Naive thymus-derived CD4-positive, alpha-beta T cell (primary cell): ENCODE results near the gene OSBPL5. TPM values are rescaled to one million over a fixed set of nuclear protein-coding genes. Genes with fewer than 3 reads are reported as not detected.

Experiments
- ATAC-seq: fragments of 150-1000 bp; cut with Tn5 transposase; 2 replicates; pipeline ENCODE4 v1.10.0; 2021; ENCODE audit warnings: mild to moderate bottlenecking, moderate library complexity
- CTCF ChIA-PET: fragments of 350-600 bp; sonication (Branson Sonifier 250); formaldehyde crosslinking; loops from one replicate; lab custom pipeline; 2021; ENCODE audit warnings: antibody characterized with exemption; lab: Charles Lee
- POLR2A ChIA-PET: fragments of 350-600 bp; sonication (Branson Sonifier 250); formaldehyde crosslinking; loops from one replicate; lab custom pipeline; 2021; ENCODE audit warnings: antibody characterized with exemption, inconsistent platforms; lab: Charles Lee
- DNase-seq, 9 donors: peaks; one replicate each; pipeline versions ENCODE4 v3.0.0 to v3.0.0-alpha.2; 2020 to 2022; ENCODE audit warnings: mixed read lengths in 1 of 9
- H3K27ac ChIP-seq: one replicate; pipeline ENCODE4 v1.7.0; 2013; ENCODE audit warnings: mild to moderate bottlenecking, low read depth, low read length, moderate library complexity
- H3K27me3 ChIP-seq, 2 donors: one replicate each; pipeline ENCODE4 v1.7.0; 2013; ENCODE audit warnings: low read length in 2 of 2, mild to moderate bottlenecking in 2 of 2, moderate library complexity in 2 of 2; ENCODE audit not compliant: control insufficient read depth in 2 of 2, insufficient read depth in 2 of 2
- H3K36me3 ChIP-seq, 3 experiments: 1 replicate in 2 of 3; 2 replicates in 1 of 3; pipeline ENCODE4 v1.7.0; 2013; ENCODE audit warnings: low read length in 3 of 3, mild to moderate bottlenecking in 3 of 3, moderate library complexity in 1 of 3; ENCODE audit not compliant: insufficient read depth in 3 of 3, control insufficient read depth in 2 of 3
- H3K4me1 ChIP-seq, 2 donors: one replicate each; pipeline ENCODE4 v1.7.0; 2013; ENCODE audit warnings: low read length in 2 of 2, mild to moderate bottlenecking in 2 of 2, moderate library complexity in 1 of 2; ENCODE audit not compliant: control insufficient read depth in 2 of 2, insufficient read depth in 2 of 2
- H3K4me3 ChIP-seq: 2 replicates; pipeline ENCODE4 v1.7.0; 2013; ENCODE audit warnings: mild to moderate bottlenecking, low read length
- H3K9me3 ChIP-seq, 3 experiments: 1 replicate in 2 of 3; 2 replicates in 1 of 3; pipeline ENCODE4 v1.7.0; 2013; ENCODE audit warnings: low read length in 3 of 3; ENCODE audit not compliant: control insufficient read depth in 2 of 3
- H3K27ac Mint-ChIP-seq, 9 donors: one replicate each; pipeline ENCODE4 v1.8.0; 2020 to 2022; ENCODE audit warnings: mixed read lengths in 9 of 9, mild to moderate bottlenecking in 8 of 9, moderate library complexity in 5 of 9, inconsistent platforms in 2 of 9
- H3K27me3 Mint-ChIP-seq, 5 donors: one replicate each; pipeline ENCODE4 v1.8.0; 2021 to 2022; ENCODE audit warnings: mixed read lengths in 5 of 5, mild to moderate bottlenecking in 1 of 5
- H3K36me3 Mint-ChIP-seq, 5 donors: one replicate each; pipeline ENCODE4 v1.8.0; 2020 to 2022; ENCODE audit warnings: mixed read lengths in 5 of 5, mild to moderate bottlenecking in 3 of 5, inconsistent platforms in 1 of 5
- H3K4me1 Mint-ChIP-seq, 7 donors: one replicate each; pipeline ENCODE4 v1.8.0; 2020 to 2022; ENCODE audit warnings: mixed read lengths in 7 of 7, mild to moderate bottlenecking in 3 of 7, inconsistent platforms in 1 of 7
- H3K4me3 Mint-ChIP-seq, 10 donors: one replicate each; pipeline ENCODE4 v1.8.0; 2020 to 2022; ENCODE audit warnings: mild to moderate bottlenecking in 10 of 10, mixed read lengths in 10 of 10, moderate library complexity in 6 of 10, inconsistent platforms in 2 of 10
- H3K9me3 Mint-ChIP-seq, 11 donors: one replicate each; pipeline ENCODE4 v1.8.0; 2020 to 2022; ENCODE audit warnings: mixed read lengths in 11 of 11, mild to moderate bottlenecking in 4 of 11, inconsistent platforms in 1 of 11, moderate library complexity in 1 of 11
- intact Hi-C, 2 donors: fragments of 100-400 bp; cut with micrococcal nuclease; formaldehyde crosslinking; loops; one replicate each; pipeline ENCODE4 v1.15.1; 2023
- polyA plus RNA-seq, 2 donors: library from polyadenylated mRNA; unstranded; fragments of 300-500 nt; fragmentation: Illumina TruSeq; gene quantifications; one replicate each; pipeline ENCODE4 v1.2.3, GENCODE V29; 2021
- total RNA-seq, 6 experiments: library from RNA in 5 of 6; stranded (reverse) in 5 of 6; gene quantifications; 1 replicate in 5 of 6; 2 replicates in 1 of 6; pipeline ENCODE4 v1.2.3 and lab custom pipeline; 2021 to 2026

OSBPL5 gene
- total and polyA plus RNA-seq, 7 experiments from 2014 or later = 0.51 to 76.7 (median 5.5) TPM

DNA sequence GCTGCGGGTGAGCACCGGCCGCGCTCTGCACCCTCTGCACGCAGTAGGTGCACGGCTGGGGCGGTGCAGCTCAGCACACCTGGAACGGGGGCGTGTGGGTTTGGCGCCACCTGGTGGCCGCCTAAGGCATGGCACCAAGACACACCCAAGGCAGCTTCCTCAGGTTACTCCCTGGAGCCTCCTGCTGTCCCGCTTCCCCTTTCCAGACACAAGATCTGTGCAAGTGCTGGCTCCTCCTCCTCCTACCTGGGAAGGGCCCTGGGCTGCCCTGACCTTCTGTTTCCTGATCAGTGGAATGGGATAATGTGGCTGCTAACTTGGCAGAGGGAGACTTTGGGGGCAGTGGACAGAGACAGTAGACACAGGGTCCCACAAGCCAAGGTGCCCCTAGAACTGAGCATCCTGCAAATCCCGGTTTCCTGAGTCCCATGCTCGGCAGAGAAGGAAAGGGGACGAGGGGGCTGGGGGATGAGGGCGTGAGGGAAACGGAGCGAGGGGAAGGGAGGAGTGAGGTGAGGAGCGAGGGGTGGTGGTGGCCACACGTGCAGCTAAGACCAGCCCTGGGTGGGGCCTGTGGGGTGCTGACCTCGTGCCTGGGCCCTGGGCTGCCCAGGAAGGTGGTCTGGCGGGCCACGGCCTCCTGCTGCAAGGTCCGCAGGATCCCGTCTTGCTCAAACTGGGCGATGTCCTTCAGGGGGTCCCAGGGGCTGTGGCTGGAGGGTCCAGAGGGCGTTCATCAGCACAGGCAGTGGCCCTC is 73.1 kb downstream of the OSBPL5 start:
- intact Hi-C loops = loop anchor here (1.0 to 5.0 kb wide), 10 partner anchors 55 to 665 kb away; no protein-coding TSS in a partner anchor
- Mint-ChIP-seq H3K36me3 (no peaks in the 10 kb centered on the region), H3K27ac (peak overlapping the region in 1 of 9 donors; percentile 26), H3K9me3 (no peaks in the 10 kb centered on the region), H3K4me3 (no peak overlapping the region), H3K4me1 (peaks cover 0 to 16% (median 0%) of the 10 kb centered on the region in 7 donors), H3K27me3 (peaks cover 0 to 4% (median 0%) of the 10 kb centered on the region in 5 donors)
- Histone ChIP-seq H3K27me3 (no peaks in the 10 kb centered on the region), H3K9me3 (no peaks in the 10 kb centered on the region), H3K4me1 (no peaks in the 10 kb centered on the region), H3K4me3 (no peak overlapping the region), H3K36me3 (no peaks in the 10 kb centered on the region), H3K27ac (no peak overlapping the region)
- ChIA-PET CTCF (interaction anchor here (0.7 to 4.6 kb wide), 16 partner anchors 10 to 664 kb away, joined by 3 to 64 read pairs (median 4); no protein-coding TSS in a partner anchor), POLR2A (interaction anchor here (1.2 kb wide), 1 partner anchor 100 kb away, joined by 4 read pairs; the partner anchor contains the start of gene NAP1L4)
- ATAC-seq = peak; percentile 87
- DNase-seq = peak; percentile 38 to 79 (median 66)

DNA sequence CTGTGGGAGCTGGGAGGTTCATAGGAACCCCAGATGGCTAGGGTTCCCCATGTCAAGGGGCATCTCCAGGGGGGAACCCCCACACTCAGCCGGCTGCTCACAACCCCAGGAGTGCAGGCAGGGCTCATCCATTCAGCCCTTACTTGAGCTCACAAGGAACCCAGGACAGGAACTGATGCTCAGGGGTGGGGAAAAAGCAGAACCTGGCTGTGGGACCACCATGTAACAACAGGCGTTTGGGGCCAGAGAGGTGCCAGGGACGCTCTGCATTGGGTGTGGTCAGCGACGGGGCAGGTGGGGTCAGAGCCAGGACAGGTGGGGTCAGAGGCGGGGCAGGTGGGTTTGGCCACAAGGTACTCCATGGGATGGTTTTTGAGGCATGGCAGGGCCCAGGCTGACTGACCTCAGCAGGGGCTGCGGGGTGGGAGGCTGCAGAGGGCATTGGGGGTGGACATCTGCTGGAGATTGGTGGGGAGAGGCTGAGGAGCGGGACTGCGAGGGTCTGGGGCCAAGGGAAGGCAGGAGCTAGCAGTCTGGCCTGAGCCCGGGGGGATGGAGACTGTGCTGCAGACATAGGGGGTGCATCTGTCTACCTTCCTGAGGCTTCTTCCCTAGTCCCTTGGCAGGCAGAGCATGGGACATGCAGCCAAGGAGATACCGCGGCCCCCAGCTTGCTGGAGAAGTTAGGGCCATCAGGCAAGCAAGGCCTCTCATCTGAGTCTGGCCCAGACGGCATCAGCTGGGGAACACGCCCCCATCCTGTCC is 73.8 kb downstream of the OSBPL5 start:
- Mint-ChIP-seq H3K4me1 (peaks cover 0 to 10% (median 0%) of the 10 kb centered on the region in 7 donors), H3K36me3 (no peaks in the 10 kb centered on the region)
- no peaks in the 10 kb centered on the region for H3K9me3 ChIP-seq

DNA sequence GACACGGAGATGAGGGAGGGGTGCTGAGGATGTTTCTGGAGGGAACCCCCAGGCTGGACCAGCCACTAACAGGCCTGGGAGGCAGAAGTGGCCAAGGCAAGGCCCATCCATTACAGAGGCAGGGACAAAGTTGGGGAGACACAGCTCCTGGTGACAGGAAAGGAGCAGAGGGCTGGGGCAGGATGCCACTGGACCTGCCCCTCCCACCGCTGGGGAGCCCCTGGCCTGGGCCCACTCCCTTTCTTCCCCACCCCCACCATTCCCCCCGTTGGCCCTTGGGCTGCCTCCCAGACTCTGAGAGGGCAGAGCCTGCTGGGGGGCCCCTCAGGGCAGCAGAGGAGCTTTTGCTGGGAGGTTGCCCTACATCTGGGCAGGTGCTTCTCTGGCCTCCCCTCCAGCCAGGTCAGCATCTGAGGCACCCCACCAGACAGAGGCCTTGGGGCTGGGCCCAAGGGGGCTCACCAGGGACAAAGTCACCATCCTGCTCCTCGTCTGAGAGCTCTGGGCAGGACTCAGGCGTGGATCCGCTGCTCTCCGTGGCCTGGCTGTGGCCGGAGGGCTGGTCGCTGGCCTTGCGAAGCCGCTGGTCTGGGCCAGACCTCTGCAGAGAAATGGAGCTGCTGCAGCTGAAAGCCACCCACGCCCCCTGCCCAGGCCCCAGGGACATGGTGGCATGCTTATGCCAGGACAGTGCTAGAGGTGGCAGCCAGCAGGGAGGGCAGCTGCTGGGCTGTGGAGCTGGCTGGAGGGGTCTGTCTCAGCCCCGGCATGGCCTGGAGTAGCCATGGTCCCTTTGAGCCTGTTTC is 74.8 kb downstream of the OSBPL5 start:
- H3K27ac Mint-ChIP-seq = no peak overlapping the region
- no peak overlapping the region for H3K27ac ChIP-seq
- no peaks in the 10 kb centered on the region for H3K9me3 ChIP-seq
- no peak overlapping the region for H3K4me3 ChIP-seq
- H3K27me3 ChIP-seq = no peaks in the 10 kb centered on the region
- no peak for ATAC-seq
- ChIA-PET CTCF (interaction anchor here (0.9 to 4.6 kb wide), 9 partner anchors 8 to 558 kb away, joined by 3 to 64 read pairs (median 8); no protein-coding TSS in a partner anchor), POLR2A (no interaction called here)
- H3K27me3 Mint-ChIP-seq = peaks cover 0 to 4% (median 0%) of the 10 kb centered on the region in 5 donors
- no peak for DNase-seq
- no peaks in the 10 kb centered on the region for H3K9me3 Mint-ChIP-seq
- intact Hi-C loops = loop anchor here in 1 of 2 donors (2.0 to 5.0 kb wide), 3 partner anchors 78 to 663 kb away; no protein-coding TSS in a partner anchor
- no peaks in the 10 kb centered on the region for H3K36me3 ChIP-seq
- no peak overlapping the region for H3K4me3 Mint-ChIP-seq
- H3K36me3 Mint-ChIP-seq = no peaks in the 10 kb centered on the region
- H3K4me1 Mint-ChIP-seq = peaks cover 0 to 5% (median 0%) of the 10 kb centered on the region in 7 donors
- no peaks in the 10 kb centered on the region for H3K4me1 ChIP-seq

More for the DNA sequence above, 73.8 kb downstream of the OSBPL5 start:
- no peaks in the 10 kb centered on the region for H3K27me3 ChIP-seq
- H3K4me1 ChIP-seq = no peaks in the 10 kb centered on the region
- no peak overlapping the region for H3K27ac ChIP-seq
- no peaks in the 10 kb centered on the region for H3K9me3 Mint-ChIP-seq
- DNase-seq (no peak), ATAC-seq (no peak)
- intact Hi-C loops = loop anchor here (1.0 to 5.0 kb wide), 10 partner anchors 54 to 664 kb away; no protein-coding TSS in a partner anchor
- H3K4me3 ChIP-seq = no peak overlapping the region
- no peaks in the 10 kb centered on the region for H3K36me3 ChIP-seq
- POLR2A ChIA-PET = interaction anchor here (1.2 kb wide), 1 partner anchor 99 kb away, joined by 4 read pairs; the partner anchor contains the start of gene NAP1L4
- no peak overlapping the region for H3K27ac Mint-ChIP-seq
- H3K4me3 Mint-ChIP-seq = no peak overlapping the region
- peaks cover 0 to 3% (median 0%) of the 10 kb centered on the region in 5 donors for H3K27me3 Mint-ChIP-seq
- CTCF ChIA-PET = interaction anchor here (0.7 to 4.6 kb wide), 15 partner anchors 9 to 663 kb away, joined by 3 to 64 read pairs (median 5); no protein-coding TSS in a partner anchor

DNA sequence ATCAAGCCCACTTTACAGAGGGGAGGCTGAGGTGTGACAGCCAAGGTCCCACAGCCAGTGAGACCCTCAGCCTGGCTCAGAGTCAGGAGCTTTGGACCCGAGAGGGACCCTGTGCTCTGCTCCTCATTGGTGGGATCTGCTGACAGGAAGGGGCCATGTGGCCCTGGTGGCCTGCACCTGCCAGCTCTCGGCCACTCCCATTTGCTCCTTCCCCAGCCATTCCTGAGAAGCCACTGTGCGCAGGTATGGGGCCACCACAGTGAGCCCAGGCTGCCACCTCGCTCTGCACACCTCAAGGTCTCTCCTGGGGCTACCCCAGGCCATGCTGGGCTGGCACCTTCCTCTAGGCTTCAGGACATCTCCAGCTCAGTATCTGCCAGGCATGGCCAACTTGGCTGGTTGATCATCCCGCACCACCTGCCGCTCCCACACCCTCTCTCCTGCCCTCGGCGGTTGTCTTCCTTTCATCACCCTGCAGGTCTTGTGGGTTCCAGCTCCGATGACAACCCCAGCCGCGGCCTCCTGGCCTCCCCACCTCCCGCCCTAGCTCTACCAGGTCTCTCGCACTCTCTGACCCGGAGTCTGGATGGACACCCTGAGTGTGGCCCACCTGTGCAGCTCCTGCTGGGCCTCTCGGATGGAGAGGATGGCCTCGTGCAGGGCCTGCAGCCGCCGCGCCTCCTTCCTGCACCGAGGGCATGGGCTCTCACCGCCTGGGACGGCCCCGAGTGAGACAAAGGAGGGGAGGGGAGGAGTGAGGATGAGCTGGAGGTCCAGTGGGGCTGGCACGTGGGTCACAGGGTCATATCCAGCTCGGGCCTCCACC is 75.7 kb downstream of the OSBPL5 start:
- ChIA-PET POLR2A (no interaction called here), CTCF (interaction anchor here (0.8 to 4.6 kb wide), 5 partner anchors 52 to 557 kb away, joined by 3 to 64 read pairs (median 25); no protein-coding TSS in a partner anchor)
- intact Hi-C loops = loop anchor here in 1 of 2 donors (2.0 to 5.0 kb wide), 3 partner anchors 77 to 662 kb away; no protein-coding TSS in a partner anchor

DNA sequence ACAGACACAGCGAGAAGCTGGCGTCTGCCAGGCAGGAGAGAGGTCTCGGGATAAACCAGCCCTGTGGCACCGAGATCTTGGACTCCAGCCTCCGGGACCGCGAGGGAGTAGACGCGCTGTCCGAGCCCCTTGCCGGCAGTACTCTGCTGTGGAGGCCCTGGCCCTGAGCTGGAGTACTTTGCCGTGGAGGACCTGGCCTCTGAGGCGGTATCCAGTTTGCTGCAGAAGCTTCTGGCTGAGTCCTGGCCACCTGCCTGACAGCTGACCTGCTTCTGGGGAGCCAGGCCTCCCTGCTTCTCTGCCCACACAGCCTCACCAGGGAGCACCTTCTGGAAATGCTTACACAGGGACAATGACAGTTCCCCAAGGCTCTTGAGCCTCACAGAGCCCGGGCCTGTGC is 76.3 kb downstream of the OSBPL5 start:
- H3K9me3 Mint-ChIP-seq = no peaks in the 10 kb centered on the region
- peaks cover 0 to 5% (median 0%) of the 10 kb centered on the region in 7 donors for H3K4me1 Mint-ChIP-seq
- Histone ChIP-seq H3K4me3 (no peak overlapping the region), H3K27me3 (no peaks in the 10 kb centered on the region), H3K9me3 (no peaks in the 10 kb centered on the region), H3K36me3 (no peaks in the 10 kb centered on the region), H3K4me1 (no peaks in the 10 kb centered on the region), H3K27ac (no peak overlapping the region)
- DNase-seq (no peak), ATAC-seq (no peak)
- H3K36me3 Mint-ChIP-seq = no peaks in the 10 kb centered on the region
- intact Hi-C loops = no loop called here
- no peak overlapping the region for H3K4me3 Mint-ChIP-seq
- ChIA-PET CTCF (interaction anchor here (0.8 to 4.6 kb wide), 3 partner anchors 115 to 556 kb away, joined by 3 to 64 read pairs (median 35); no protein-coding TSS in a partner anchor), POLR2A (no interaction called here)
- peak overlapping the region in 1 of 9 donors; percentile 80 for H3K27ac Mint-ChIP-seq
- peaks cover 0 to 6% (median 0%) of the 10 kb centered on the region in 5 donors for H3K27me3 Mint-ChIP-seq

More for the DNA sequence above, 75.7 kb downstream of the OSBPL5 start:
- Mint-ChIP-seq H3K4me1 (peaks cover 0 to 5% (median 0%) of the 10 kb centered on the region in 7 donors), H3K9me3 (no peaks in the 10 kb centered on the region), H3K27me3 (peaks cover 0 to 4% (median 0%) of the 10 kb centered on the region in 5 donors), H3K4me3 (no peak overlapping the region), H3K27ac (no peak overlapping the region), H3K36me3 (no peaks in the 10 kb centered on the region)
- no peaks in the 10 kb centered on the region for H3K4me1 ChIP-seq
- DNase-seq = no peak
- H3K9me3 ChIP-seq = no peaks in the 10 kb centered on the region
- H3K27me3 ChIP-seq = no peaks in the 10 kb centered on the region
- no peak overlapping the region for H3K27ac ChIP-seq
- ATAC-seq = no peak
- H3K36me3 ChIP-seq = no peaks in the 10 kb centered on the region
- no peak overlapping the region for H3K4me3 ChIP-seq
